Sigmoid colon (tissue), 3 donors: ENCODE data around the gene GNL3.

Experiments used
- CTCF ChIP-seq, 4 experiments: fragments of 450-650 bp in 3 of 4; fragments of 200-600 bp in 1 of 4; IDR thresholded peaks; one replicate each; pipeline ENCODE4 v1.5.1; 2016 to 2019; ENCODE audit warnings: antibody characterized with exemption in 4 of 4, mild to moderate bottlenecking in 3 of 4, moderate library complexity in 2 of 4
- POLR2A ChIP-seq, 2 donors: fragments of 450-650 bp; IDR thresholded peaks; one replicate each; pipeline ENCODE4 v1.6.1; 2016; ENCODE audit warnings: antibody characterized with exemption in 2 of 2, mild to moderate bottlenecking in 2 of 2, moderate library complexity in 2 of 2

DNA sequence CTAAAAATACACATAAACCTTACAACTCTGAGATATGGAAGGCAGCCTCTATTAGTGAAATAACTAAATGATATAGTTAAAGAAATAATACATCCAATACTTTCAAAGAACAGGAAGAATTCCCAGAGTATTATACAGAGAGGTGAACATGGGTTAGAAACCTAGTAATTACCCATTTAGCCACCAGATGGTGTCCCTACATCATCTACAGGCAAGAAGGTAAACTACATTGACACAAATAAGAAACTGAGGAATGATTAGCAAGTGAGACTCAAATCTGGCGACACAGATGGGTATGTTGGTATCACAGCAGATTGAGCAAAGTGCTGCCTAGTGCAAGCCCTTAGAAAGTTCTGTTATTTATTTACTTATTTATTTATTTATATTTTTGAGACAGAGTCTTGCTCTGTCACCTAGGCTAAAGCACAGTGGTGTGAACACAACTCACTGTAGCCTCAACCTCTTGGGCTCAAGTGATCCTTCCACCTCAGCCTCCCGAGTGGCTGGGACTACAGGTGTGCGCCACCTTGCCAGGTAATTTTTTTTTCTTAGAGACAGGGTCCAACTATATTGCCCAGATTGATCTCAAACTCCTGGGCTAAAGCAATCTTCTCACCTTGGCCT, 56.7 kb downstream of the GNL3 start:
- TF ChIP-seq POLR2A (IDR thresholded peaks at IDR 0.05) (no peak), CTCF (IDR thresholded peaks at IDR 0.05) (peak in 2 of 4 experiments; percentile 20 to 35)
